ENCODE measurements around the gene CCDC194. TPM values are rescaled to one million over a fixed set of nuclear protein-coding genes. Genes with fewer than 3 reads are reported as not detected.

CCDC194 gene
- polyA plus RNA-seq, 1 donor from 2014 or later: not detected

GRCh38 chr19:17378271-17378670 lies 15.7 kb downstream of the CCDC194 start:
- Histone ChIP-seq H2AFZ (ENCODE audit: low read depth, low read length) (no peak overlapping the region), H3F3A (ENCODE audit: insufficient read depth, low read length, poor library complexity, severe bottlenecking) (no peaks in the 10 kb centered on the region), H3K9ac (ENCODE audit: low read length) (no peak overlapping the region), H3K79me2 (replicated peaks; ENCODE audit: insufficient read depth, low read length) (no peaks in the 10 kb centered on the region), H3K4me2 (ENCODE audit: low read length) (no peak overlapping the region), H3K27ac (ENCODE audit: low read length) (no peak overlapping the region), H3K9me3 (ENCODE audit: low read length) (no peaks in the 10 kb centered on the region), H3K9me2 (ENCODE audit: insufficient read depth, low read length) (no peaks in the 10 kb centered on the region), H3K36me3 (ENCODE audit: insufficient read depth, low read length) (no peaks in the 10 kb centered on the region), H4K20me1 (ENCODE audit: insufficient read depth) (no peaks in the 10 kb centered on the region), H3K27me3 (ENCODE audit: insufficient read depth, low read depth, low read length) (no peaks in the 10 kb centered on the region), H3K4me3 (ENCODE audit: low read length) (no peak overlapping the region)
- TF ChIP-seq RAD21 (conservative IDR thresholded peaks at IDR 0.05): no peak
- TF ChIP-seq MXI1 (conservative IDR thresholded peaks at IDR 0.05; ENCODE audit: poor library complexity, severe bottlenecking): no peak
- TF ChIP-seq CTCF (IDR thresholded peaks at IDR 0.05; ENCODE audit: poor library complexity, severe bottlenecking): no peak
- no peak for TF ChIP-seq SMC3 (conservative IDR thresholded peaks at IDR 0.05; ENCODE audit: poor library complexity)
- no peak for TF ChIP-seq REST (IDR thresholded peaks at IDR 0.05; ENCODE audit: borderline replicate concordance)
- TF ChIP-seq POLR2AphosphoS5 (IDR thresholded peaks at IDR 0.05): no peak
- no peak for TF ChIP-seq EP300 (conservative IDR thresholded peaks at IDR 0.05; ENCODE audit: poor library complexity, severe bottlenecking)
- TF ChIP-seq EZH2 (IDR thresholded peaks at IDR 0.05; ENCODE audit: borderline replicate concordance, insufficient read depth, low read length, poor library complexity, severe bottlenecking): no peak
- TF ChIP-seq TAF1 (IDR thresholded peaks at IDR 0.05; ENCODE audit: low read depth): no peak

- Histone ChIP-seq H3K36me3 (ENCODE audit: insufficient read depth, low read length) (no peaks in the 10 kb centered on the region), H3K4me3 (ENCODE audit: low read length) (no peak within 1 kb of the TSS), H3F3A (ENCODE audit: insufficient read depth, low read length, poor library complexity, severe bottlenecking) (no peaks in the 10 kb centered on the region), H2AFZ (ENCODE audit: low read depth, low read length) (no peak within 1 kb of the TSS), H3K9me3 (ENCODE audit: low read length) (no peaks in the 10 kb centered on the region), H3K79me2 (replicated peaks; ENCODE audit: insufficient read depth, low read length) (no peaks in the 10 kb centered on the region), H3K9ac (ENCODE audit: low read length) (no peak within 1 kb of the TSS), H3K27ac (ENCODE audit: low read length) (no peak within 1 kb of the TSS), H3K9me2 (ENCODE audit: insufficient read depth, low read length) (no peaks in the 10 kb centered on the region), H3K27me3 (ENCODE audit: insufficient read depth, low read depth, low read length) (no peaks in the 10 kb centered on the region), H4K20me1 (ENCODE audit: insufficient read depth) (no peaks in the 10 kb centered on the region), H3K4me2 (ENCODE audit: low read length) (no peak within 1 kb of the TSS)
- TF ChIP-seq RAD21 (conservative IDR thresholded peaks at IDR 0.05): no peak
- no peak for TF ChIP-seq REST (IDR thresholded peaks at IDR 0.05; ENCODE audit: borderline replicate concordance)
- TF ChIP-seq SMC3 (conservative IDR thresholded peaks at IDR 0.05; ENCODE audit: poor library complexity): no peak
- no peak for TF ChIP-seq MXI1 (conservative IDR thresholded peaks at IDR 0.05; ENCODE audit: poor library complexity, severe bottlenecking)
- TF ChIP-seq EP300 (conservative IDR thresholded peaks at IDR 0.05; ENCODE audit: poor library complexity, severe bottlenecking): no peak
- no peak for TF ChIP-seq POLR2AphosphoS5 (IDR thresholded peaks at IDR 0.05)
- TF ChIP-seq CTCF (IDR thresholded peaks at IDR 0.05; ENCODE audit: poor library complexity, severe bottlenecking): no peak
- no peak for TF ChIP-seq EZH2 (IDR thresholded peaks at IDR 0.05; ENCODE audit: borderline replicate concordance, insufficient read depth, low read length, poor library complexity, severe bottlenecking)
- TF ChIP-seq TAF1 (IDR thresholded peaks at IDR 0.05; ENCODE audit: low read depth): no peak
Observed at GRCh38 chr19:17376935-17377600, 16.9 kb downstream of the CCDC194 start, which contains the start of gene PLVAP. Gene PLVAP, minus strand, starts transcription at chr19:17377342. Its CDS starts 54 bp downstream, at chr19:17377288.
